HG03432 (cell line): ENCODE measurements around the gene FARP1.
"Not testable (repeated sequence)": the region's sequence is repeated elsewhere in the genome, so short reads cannot be mapped to it uniquely, and the experiment has no call there.

ENCODE experiments used
- ATAC-seq: cut with Tn5 transposase; IDR thresholded peaks from one replicate; pipeline ENCODE4 v1.9.1; 2021; ENCODE audit warnings: mild to moderate bottlenecking, moderate library complexity; ENCODE audit not compliant: unreplicated experiment

FARP1 gene

DNA sequence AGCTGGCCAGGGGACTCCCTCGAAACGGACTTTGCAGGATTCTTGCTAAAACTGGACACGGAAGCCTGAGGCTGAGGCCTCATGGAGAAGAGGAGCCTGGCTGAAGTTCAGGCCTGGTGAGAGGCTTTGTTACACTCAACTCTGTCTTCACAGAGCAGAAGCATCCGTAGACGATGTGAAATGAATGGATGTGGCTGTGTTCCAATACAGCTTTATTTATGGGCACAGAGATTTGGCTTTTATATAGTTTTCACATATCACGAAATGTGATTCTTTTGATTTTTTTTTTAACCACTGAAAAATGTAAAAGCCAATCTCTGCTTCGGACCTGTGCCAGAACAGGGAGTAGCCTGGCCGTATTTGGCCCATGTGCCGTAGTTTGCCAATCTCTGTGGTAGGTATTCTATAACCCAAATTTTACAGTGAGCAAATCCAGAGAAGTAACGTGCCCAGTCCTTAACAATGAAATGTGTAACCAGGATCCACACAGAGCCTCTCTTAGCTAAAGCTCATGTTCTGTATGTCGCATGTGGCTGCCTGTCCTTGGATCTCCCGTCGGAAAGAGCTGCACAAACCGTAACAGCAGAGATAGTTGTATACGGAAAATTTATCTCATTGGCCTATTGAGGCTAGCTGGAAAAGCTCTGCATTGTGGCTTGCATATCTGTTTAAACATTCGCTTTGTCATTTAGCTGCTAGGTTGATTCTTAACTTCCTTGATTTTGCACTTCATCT is 205.7 kb downstream of the FARP1 start:
- ATAC-seq = no peak

DNA sequence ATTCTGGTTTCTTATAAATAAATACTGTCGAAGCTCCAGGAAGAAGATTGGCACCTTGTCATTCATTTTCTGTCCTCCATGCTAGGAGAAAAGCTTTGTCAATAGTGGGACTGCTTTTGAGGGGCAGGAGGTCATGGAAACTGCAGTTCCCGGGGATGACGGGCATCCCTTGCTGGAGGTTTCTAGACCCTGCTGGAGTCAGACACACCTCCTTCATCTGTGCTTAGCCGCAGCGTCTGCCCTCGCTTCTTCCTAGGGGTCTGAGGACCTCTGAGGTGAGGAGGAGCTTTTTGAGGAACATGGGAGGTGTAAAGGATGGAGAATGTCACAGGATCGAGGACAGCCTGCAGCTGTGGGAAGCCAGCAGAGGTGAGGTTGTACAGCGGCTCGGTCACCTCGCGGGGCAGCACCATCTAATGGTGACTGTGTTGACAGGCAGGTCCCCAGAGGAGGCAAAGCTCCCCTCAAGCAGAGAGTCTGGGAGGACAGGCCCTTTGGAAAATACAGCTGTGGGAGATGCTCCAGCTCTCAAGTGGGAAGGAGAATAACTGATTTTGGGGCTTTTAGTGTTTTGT is 206.9 kb downstream of the FARP1 start:
- ATAC-seq = no peak

DNA sequence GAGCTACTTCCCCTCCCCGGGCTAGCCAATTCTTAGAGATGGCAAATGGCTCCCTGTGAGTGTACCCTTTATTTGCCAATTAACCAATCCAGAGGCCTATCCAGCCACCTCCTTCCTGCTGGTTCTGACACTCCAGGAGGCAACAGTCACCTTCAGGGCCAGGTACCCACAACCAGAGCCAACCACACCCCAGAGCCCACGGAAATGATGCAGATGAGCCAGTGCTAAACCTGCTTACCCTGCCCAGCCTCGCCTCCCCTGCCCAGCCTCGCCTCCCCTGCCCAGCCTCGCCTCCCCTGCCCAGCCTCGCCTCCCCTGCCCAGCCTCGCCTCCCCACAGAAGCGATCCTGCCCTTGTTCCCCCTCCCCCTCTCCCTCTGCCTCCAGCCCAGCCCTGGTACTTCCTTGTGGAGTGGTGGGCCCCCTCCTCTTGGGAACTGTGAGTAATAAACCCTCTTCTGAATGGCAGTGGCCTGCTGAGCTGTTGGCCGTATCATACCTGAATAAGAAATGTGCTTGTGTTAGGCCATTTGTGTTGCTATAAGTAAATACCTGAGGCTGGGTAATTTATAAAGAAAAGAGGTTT is 207.9 kb downstream of the FARP1 start:
- no peak for ATAC-seq

DNA sequence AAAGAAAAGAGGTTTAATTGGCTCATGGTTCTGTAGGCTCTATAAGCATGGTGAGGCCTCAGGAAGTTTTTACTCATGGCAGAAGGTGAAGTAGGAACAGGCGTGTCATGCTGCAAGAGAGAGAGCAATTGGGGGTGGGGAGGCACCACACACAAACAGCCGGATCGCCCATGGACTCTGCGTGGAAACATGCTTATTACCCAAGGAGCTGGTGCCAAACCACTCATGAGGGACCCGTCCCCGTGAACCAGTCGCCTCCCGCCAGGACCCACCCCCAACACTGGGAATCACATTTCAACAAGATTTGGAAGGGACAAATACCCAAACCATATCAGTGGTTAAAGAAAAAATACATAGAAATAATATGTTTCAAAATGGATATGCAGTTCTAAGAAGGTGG is 208.7 kb downstream of the FARP1 start:
- ATAC-seq = no peak

DNA sequence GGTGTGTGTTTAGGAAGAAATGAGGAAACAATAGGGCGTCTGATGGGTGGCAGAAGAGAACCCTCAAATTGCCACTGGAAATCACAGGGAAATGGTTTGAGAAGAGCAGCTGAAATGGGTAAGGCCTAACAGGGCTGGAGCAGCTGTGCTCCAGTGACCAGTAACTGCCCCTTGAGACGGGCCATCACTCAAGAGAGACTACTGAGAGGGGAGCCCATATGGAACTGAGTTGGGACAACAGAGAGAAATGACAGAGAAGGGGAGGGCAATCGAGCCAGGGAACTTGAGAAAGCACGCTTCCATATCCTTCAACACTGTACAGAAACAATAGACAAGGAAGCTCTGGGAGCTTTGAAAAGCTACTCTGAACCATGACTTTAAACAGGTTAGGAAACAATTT is 209.3 kb downstream of the FARP1 start:
- ATAC-seq = no peak

DNA sequence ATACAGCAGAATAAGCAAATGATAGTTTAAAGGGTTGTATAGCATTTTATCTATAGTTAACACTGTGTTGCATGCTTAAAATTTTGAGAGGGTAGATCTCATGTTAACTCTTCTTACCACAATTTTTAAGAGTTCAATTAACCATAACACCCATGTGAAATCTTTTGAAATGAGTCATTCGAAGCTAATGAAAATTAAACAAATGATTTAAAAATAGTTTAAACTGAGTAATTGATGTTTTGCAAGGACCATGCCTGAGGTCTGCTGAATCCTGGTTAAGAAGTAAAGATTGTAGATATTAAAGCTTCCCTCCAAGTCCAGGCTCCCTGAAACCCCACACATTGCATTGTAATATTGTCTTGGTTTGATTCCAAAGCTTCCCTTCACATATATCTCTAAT is 210.9 kb downstream of the FARP1 start:
- ATAC-seq = no peak

DNA sequence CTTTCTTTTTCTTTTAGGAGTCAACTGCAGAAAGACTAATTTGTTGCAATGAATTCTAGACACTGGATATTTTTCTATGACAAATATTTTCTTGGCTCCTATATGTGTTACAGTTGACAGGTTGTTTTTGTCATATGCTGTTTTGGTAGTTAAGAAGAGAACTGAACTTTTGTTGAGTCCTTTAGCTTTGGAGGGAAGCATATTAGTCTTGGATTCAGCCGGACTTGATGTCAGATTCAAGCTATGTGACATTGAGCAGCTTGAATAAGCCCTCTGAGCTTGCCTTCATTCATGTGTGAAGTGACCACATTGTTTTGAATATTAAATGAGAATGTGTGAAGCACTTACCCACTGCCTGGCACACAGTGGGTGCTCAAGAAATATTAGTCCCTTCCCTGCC is 216.0 kb downstream of the FARP1 start:
- ATAC-seq = no peak

DNA sequence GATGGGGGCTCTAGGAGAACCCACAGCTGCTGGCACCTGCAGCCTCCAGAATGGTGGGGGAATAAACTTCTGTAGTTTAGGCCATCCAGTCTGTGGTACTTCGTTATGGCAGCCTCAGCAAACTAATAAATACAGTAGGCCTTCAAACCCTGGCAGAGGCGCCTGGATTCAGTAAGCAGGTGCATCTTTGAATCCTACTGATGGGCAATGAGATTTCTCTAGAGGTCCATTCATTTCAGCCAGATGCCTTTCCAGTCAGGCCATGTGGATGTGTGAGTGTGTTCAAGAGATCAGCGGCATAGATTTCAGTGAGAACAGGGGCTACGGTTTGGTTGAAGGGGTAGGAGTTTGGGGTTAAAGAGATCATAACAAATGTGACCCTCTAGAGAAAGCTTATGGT is 217.7 kb downstream of the FARP1 start:
- no peak for ATAC-seq

DNA sequence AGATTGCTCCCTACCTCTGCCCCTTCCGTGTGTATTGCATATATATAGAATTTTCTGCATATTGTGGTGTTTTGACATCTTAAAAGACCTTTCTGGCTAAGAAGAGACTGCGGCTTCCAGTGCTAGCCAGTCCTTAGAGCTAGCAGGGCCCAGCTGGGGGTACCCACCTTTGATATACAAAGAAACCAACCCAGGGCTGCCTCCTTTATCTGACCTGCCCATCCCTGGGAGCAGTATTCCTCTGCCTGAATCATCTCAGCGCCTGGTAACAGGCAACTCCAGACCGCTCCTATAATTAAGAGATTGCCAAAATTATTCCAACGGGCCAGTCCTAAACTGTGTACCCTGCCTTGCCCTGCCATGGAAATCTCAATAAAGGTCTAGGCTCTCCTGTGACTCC is 220.4 kb downstream of the FARP1 start:
- ATAC-seq = no peak

DNA sequence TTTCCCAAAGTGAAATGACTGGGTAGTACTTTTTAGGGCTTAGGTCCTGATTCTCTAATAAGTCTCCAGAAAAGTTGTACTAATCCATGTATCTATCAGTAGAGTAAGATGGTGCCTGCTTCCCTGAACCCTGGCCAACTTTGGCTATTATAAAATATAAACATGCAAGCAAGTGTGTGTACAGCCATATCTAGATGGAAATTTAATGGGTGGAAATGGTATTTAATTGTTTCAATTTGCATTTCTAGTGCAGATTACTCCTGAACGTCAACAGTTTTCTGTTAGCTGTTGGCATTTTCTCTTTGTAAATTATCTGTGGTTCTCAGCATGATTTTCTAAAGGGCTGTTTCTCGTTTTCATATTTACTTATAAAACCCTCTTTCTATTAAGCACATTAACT is 221.3 kb downstream of the FARP1 start:
- ATAC-seq = no peak

DNA sequence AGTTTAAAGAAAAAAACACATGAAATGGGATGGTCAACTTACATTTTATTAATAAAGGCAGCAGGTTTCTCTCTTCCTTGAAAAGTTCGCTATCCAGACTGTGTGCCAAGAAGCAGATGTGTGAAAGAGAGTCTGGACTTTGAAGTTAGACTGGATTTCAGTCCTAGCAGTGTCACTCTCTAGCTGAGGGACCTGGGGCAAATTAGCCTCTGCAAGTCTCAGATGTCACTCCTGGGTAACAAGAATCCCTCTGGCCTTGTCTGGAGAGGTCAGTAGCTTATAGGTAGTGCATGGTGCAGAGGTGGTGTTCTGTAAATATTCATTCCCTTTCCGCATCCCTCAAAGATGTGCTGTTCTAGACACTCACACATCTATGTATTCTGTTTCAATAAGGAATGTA is 221.8 kb downstream of the FARP1 start:
- ATAC-seq = no peak

DNA sequence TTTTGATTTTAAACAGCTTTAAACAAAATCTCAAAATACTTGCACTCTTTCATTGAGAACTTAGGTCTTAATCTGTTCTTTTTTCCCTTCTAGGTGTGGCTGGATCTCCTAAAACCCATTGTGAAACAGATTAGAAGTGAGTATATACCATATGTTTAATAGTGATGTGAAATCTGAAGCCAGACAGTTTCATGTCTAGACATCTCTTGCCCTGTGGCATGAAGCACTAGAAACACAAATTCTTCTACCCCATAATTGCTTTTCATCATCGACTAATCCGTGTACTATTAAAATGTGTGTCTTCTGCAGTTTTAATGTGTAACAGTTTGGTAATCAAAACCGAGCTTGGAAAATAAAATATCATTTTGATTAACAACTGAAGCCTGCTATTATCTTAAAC is 222.4 kb downstream of the FARP1 start:
- no peak for ATAC-seq

DNA sequence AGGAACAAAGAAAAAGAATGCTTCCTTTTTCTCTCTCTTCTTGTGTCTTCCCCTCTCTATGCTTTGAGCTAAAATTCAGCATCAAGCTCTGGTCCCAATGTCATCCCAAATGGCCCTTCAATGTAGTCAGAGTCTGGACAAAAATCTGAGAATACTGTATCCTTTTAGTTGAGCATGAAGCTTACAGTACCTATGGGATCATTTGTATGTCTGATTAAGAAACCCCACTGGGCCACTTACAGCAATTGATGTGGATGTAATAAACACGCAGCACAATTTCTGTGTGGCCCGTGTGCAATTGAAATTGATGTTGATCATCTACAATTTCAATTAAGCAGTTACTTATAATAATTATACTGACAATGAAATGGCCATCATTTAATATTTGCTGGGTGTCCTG is 223.1 kb downstream of the FARP1 start:
- ATAC-seq = no peak

DNA sequence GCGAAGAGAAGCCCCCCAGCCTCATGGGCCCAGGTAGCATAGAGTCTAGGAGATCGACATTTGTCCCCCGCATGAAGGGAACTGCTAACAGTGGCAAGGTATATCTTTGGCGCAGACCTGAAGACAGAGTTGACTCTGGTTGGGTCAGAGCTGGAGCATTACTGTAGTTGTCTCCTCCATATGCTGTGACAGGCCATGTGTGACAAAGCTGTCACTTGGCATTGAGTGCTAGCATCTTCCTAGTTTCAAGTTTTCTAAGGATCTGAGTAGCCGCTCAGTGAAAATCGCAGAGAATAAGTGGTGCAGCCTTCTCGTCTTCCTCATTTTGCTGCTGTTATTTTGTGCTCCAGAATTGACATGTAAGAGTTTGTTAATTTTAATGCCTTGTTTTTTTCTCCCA is 223.5 kb downstream of the FARP1 start:
- ATAC-seq = no peak

DNA sequence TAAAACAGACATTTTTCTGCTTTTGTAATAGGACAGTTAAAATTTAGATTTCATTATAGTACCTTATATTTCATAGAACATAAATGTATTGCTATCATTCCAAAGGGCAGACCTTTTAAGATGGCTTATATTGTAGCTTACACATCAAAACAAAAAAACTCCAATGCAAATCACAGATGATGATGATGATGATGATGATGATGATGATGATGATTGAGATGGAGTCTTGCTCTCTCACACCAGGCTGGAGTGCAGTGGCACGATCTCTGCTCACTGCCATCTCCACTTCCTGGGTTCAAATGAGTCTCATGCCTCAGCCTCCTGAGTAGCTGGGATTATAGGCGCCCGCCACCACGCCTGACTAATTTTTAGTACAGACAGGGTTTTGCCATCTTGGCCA is 224.1 kb downstream of the FARP1 start:
- no peak for ATAC-seq

DNA sequence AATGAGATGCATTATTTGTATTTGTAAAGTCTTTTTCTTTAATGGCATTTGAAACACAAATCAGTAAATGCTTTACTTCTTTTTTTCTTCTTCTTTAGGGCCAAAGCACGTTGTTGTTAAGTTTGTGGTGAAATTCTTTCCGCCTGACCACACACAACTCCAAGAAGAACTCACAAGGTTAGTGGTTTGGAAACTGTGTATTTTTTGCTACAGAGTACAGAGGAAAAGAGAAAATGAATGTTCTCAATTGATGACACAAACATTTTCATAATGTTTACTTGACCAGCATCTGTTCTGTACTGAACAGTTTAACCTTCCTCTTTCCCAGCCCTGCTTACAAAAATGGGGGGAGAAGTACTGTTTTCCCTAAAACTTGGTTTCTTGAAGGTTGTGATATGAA is 225.1 kb downstream of the FARP1 start:
- no peak for ATAC-seq

DNA sequence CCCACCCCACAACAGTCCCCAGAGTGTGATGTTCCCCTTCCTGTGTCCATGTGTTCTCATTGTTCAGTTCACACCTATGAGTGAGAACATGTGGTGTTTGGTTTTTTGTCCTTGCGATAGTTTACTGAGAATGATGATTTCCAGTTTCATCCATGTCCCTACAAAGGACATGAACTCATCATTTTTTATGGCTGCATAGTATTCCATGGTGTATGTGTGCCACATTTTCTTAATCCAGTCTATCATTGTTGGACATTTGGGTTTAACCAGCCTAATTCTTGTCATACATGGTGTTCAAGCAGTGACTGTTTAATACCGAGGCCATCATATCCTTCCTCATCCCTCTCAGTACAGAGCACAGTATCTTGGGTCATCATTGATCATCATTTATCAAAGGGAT is 226.6 kb downstream of the FARP1 start:
- not testable (repeated sequence) for ATAC-seq

DNA sequence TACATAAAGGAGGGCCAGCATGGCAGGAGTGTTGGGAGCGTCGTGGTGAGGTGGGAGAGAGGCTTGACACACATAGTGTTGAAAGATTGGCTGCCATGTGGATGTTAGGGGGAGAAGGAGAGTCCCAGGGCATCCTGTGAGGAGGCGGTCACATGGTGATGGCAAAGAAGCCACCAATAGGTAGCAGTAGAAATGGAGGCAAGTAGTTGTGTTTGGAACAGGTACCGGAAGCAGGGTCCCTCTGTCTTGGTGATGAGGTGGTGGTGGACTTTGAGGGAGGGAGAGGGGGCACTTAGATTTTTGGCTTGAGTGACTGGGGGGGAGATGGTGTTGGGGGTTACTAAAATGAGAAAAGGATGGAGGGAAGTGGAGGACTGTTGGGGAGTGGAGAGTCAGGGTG is 227.4 kb downstream of the FARP1 start:
- ATAC-seq = no peak

DNA sequence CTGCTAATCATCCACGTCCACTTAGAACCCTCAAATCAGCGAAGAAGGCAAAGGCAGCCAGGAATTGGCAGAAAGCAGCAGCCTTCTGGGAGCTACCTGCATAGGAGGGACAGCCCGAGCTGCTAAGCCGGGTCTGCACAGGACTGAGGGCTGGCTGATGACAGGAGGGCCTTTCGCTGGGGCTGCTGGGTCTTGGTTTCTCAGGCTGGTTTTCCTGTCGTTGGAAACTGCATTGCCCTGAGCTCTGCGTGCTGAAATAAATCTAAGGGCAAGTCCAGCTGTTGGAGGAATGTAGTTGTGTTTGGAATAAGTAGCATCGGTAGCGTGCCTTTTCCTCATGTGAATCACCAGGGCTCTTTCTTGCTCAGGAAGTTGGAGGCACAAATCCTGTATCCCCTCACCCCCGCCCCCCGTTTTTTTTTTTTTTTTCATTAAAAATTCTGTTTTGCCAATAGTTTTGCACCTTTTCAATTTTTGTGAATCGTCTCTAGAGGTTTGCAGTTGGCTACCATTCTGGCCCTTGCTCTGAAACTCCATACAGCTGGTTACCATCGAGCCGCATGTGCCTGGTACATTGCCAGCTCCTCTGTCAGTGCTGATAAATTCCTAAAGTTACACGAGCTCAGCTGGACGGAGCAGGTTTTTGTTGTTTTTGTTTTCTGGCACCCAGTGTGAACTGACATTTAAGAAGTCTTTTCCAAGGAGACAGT is 228.1 kb downstream of the FARP1 start:
- ATAC-seq = no peak

DNA sequence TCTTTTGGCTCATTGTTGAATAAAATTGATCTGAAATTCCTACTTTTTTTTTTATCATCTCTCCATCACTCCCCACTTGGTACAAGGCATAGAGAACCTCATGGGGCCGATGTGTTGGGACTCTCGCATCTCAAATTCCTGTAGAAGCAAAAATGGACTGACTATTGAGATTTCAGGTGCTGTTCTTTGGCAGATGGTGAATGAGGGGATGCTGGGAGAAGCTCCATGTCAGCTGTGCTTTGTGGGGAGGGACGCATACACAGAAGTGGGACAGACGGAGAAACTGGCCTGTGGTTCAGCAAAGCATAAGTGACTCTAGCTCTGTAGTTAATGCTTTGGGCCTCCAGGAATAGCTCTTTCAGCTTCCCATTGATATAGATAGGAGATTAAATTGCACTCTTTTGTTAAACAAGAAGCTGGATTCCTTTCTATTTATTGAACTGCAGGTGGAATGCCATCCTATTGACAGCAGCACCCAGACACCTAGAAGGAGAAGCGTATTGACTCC is 228.7 kb downstream of the FARP1 start:
- ATAC-seq = no peak

DNA sequence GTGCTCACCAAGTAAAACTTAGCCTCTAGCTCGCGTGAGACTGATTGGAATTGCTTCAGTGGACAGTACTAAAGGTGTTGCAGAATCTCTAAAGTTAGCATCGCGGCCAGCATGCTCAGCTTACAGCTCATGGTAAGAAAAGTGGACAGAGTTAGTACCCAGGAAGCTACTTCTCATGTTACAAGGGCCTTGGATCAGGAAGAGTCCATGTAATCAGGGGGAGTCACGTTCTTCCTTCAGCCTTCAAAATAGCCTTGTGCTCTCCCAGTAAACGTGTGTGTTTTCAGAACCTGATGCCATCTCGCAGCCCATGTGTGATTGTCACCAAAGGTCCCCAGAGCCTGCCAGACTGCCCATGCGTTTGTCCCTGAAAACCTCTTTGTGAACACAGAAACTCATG is 230.0 kb downstream of the FARP1 start:
- no peak for ATAC-seq

DNA sequence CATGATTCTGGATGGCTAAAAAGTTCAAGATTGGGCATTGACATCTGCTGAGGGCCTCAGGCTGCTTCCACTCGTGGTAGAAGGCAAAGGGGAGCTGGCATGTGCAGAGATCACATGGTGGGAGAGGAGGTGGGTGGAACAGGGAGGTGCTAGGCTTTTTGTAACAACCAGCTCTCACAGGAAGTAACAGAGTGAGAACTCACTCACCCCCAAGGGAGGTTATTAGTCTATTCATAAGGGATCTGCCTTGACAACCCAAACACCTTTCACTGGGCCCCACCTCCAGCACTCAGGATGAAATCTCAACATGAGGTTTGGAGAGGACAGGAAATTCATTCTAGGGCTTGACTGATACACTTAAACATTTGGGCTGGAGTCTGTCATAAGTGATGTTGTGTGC is 231.9 kb downstream of the FARP1 start:
- ATAC-seq = no peak
